Measurements from ENCODE around the gene MYH11. TPM values are rescaled to one million over a fixed set of nuclear protein-coding genes. Genes with fewer than 3 reads are reported as not detected.

Gene MYH11
- total RNA-seq, 1 donor from 2014 or later = 0.10 TPM

DNA sequence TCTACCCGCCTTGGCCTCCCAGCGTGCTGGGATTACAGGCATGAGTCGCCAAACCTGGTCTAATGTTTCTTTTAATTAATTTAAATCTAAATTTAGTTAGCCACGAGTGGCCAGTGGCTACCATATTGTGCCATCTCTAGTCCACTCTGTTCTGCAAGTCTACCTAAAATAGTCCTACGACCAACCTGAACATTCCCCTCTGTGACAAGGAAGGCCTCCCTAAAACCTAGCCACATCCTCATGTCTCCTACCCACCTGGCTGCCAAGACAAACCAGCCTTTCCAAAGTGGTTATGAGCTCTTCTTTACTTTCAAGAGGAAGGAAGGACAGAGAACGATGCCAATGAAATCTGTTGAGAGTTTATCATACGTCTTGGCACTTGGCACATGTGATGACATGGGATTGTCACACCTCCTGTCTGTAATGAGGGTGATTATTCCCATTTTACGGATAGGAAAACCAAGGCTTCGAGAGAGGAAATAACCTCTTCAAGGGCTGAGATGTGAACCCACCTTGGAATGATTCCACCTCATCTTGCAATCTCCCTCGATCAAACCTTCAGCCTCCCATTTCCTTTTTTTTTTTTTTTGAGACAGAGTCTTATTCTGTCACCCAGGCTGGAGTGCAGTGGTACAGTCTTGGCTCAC, 19.7 kb downstream of the MYH11 start:
- no peaks in the 10 kb centered on the region for H3K36me3 Mint-ChIP-seq (ENCODE audit: unreplicated experiment)
- H3K27ac Mint-ChIP-seq (ENCODE audit: unreplicated experiment) = no peak overlapping the region
- H3K4me3 Mint-ChIP-seq (ENCODE audit: unreplicated experiment) = no peak overlapping the region
- TF ChIP-seq, protein P1, sequence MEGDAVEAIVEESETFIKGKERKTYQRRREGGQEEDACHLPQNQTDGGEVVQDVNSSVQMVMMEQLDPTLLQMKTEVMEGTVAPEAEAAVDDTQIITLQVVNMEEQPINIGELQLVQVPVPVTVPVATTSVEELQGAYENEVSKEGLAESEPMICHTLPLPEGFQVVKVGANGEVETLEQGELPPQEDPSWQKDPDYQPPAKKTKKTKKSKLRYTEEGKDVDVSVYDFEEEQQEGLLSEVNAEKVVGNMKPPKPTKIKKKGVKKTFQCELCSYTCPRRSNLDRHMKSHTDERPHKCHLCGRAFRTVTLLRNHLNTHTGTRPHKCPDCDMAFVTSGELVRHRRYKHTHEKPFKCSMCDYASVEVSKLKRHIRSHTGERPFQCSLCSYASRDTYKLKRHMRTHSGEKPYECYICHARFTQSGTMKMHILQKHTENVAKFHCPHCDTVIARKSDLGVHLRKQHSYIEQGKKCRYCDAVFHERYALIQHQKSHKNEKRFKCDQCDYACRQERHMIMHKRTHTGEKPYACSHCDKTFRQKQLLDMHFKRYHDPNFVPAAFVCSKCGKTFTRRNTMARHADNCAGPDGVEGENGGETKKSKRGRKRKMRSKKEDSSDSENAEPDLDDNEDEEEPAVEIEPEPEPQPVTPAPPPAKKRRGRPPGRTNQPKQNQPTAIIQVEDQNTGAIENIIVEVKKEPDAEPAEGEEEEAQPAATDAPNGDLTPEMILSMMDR (IDR thresholded peaks at IDR 0.05; ENCODE audit: partially characterized antibody, unreplicated experiment) = no peak
- DNase-seq = no peak
- no peaks in the 10 kb centered on the region for H3K4me1 Mint-ChIP-seq (ENCODE audit: low read depth, unreplicated experiment)
- H3K27me3 Mint-ChIP-seq (ENCODE audit: unreplicated experiment) = peaks cover 3% of the 10 kb centered on the region
- peaks cover 2% of the 10 kb centered on the region for H3K9me3 Mint-ChIP-seq (ENCODE audit: unreplicated experiment)

DNA sequence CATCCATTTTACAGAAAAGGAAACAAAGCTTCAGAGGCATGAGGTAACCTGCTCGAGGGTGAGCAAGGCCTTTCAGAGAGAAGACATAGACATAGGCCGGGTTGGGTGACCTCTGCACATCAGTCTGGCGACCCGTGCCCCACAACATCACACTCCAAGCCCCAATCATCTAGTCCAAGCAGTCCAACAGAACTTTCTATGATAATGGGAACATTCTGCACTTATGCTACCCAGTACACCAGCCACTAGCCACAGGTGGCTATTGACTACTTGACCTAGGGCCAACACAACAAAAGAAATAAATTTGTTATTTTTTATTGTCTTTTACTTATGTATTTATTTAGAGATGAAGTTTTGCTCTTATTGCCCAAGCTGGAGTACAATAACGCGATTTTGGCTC, 20.8 kb downstream of the MYH11 start:
- H3K27ac Mint-ChIP-seq (ENCODE audit: unreplicated experiment) = no peak overlapping the region
- no peak overlapping the region for H3K4me3 Mint-ChIP-seq (ENCODE audit: unreplicated experiment)
- peaks cover 2% of the 10 kb centered on the region for H3K9me3 Mint-ChIP-seq (ENCODE audit: unreplicated experiment)
- peaks cover 3% of the 10 kb centered on the region for H3K27me3 Mint-ChIP-seq (ENCODE audit: unreplicated experiment)
- no peaks in the 10 kb centered on the region for H3K4me1 Mint-ChIP-seq (ENCODE audit: low read depth, unreplicated experiment)
- no peak for DNase-seq
- TF ChIP-seq, protein P1 (IDR thresholded peaks at IDR 0.05; ENCODE audit: partially characterized antibody, unreplicated experiment) = no peak
- no peaks in the 10 kb centered on the region for H3K36me3 Mint-ChIP-seq (ENCODE audit: unreplicated experiment)

DNA sequence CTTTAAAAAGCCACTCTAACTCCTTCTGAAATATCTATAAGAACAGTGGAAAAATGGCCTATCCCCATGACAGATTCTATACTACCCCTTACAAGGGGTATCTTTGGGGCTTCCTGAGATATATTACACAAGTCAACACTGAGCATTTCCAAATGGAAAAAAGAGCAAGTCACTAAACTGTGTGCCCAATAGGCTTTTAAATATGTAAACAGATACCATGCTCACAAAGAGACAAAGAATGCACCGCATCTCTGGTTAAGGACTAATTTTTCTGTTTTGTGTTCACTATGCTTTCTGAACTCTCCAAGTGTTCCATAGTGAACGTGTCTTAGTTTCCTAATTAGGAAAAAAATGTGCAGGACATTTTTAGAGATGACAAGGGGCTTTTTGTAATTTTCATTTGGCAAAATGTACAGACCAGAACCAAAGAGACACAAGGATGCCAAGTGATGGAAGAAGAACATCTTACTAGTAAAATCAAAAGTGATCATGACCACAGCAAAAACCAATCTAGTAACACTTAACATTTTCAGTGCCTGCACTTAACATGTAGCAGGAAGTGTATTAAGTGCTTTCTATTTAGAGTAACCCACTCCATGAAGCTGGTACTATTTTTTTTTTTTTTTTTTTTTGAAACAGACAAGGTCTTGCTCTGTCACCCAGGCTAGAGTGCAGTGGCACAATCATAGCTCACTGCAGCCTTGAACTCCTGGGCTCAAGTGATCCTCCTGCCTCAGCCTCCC, 21.5 kb downstream of the MYH11 start:
- no peaks in the 10 kb centered on the region for H3K4me1 Mint-ChIP-seq (ENCODE audit: low read depth, unreplicated experiment)
- H3K36me3 Mint-ChIP-seq (ENCODE audit: unreplicated experiment) = no peaks in the 10 kb centered on the region
- peaks cover 3% of the 10 kb centered on the region for H3K27me3 Mint-ChIP-seq (ENCODE audit: unreplicated experiment)
- TF ChIP-seq, protein P1 (IDR thresholded peaks at IDR 0.05; ENCODE audit: partially characterized antibody, unreplicated experiment) = no peak
- DNase-seq = no peak
- H3K4me3 Mint-ChIP-seq (ENCODE audit: unreplicated experiment) = no peak overlapping the region
- H3K9me3 Mint-ChIP-seq (ENCODE audit: unreplicated experiment) = peaks cover 2% of the 10 kb centered on the region
- H3K27ac Mint-ChIP-seq (ENCODE audit: unreplicated experiment) = no peak overlapping the region

DNA sequence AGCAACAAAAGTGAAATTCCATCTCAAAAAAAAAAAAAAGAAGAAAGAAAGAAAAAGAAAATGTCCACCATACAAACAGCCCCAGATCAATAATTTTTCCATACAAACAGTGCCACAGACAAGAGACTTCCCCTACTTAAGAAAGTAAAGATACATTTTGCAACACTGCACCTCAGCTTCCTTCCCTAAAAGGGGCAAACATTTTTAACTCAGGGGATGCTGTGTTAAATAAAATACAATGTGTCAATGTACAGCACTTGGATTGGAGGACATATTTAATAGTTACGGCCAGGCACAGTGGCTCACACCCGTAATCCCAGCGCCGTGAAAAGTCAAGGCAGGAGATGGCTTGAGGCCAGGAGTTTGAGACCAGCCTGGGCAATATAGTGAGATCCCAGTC, 22.3 kb downstream of the MYH11 start:
- Mint-ChIP-seq H3K27ac (ENCODE audit: unreplicated experiment) (no peak overlapping the region), H3K27me3 (ENCODE audit: unreplicated experiment) (peaks cover 3% of the 10 kb centered on the region), H3K36me3 (ENCODE audit: unreplicated experiment) (no peaks in the 10 kb centered on the region), H3K9me3 (ENCODE audit: unreplicated experiment) (peaks cover 2% of the 10 kb centered on the region), H3K4me1 (ENCODE audit: low read depth, unreplicated experiment) (no peaks in the 10 kb centered on the region), H3K4me3 (ENCODE audit: unreplicated experiment) (no peak overlapping the region)
- TF ChIP-seq, protein P1 (IDR thresholded peaks at IDR 0.05; ENCODE audit: partially characterized antibody, unreplicated experiment) = no peak
- DNase-seq = no peak

DNA sequence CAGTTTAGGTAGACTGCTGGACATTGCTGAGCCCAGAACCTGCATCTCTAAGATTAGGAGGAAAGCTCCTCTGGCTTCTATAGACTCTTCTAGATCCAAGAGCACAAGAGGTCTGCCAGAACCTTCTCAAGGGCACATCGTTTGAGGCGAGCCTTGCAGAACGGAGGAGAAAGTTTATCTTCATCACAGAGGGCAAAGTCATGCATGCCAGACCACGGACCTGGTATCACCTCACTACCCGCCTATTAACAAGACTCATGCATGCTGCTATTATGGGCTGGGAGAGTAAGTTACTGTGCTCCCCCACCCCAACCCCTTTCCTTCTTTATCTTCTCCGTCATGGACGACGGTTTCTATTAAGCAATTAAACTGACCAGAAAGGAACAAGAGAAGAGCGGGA, 23.3 kb downstream of the MYH11 start:
- TF ChIP-seq, protein P1 (IDR thresholded peaks at IDR 0.05; ENCODE audit: partially characterized antibody, unreplicated experiment) = no peak
- peaks cover 2% of the 10 kb centered on the region for H3K9me3 Mint-ChIP-seq (ENCODE audit: unreplicated experiment)
- no peak overlapping the region for H3K4me3 Mint-ChIP-seq (ENCODE audit: unreplicated experiment)
- no peak overlapping the region for H3K27ac Mint-ChIP-seq (ENCODE audit: unreplicated experiment)
- H3K4me1 Mint-ChIP-seq (ENCODE audit: low read depth, unreplicated experiment) = no peaks in the 10 kb centered on the region
- DNase-seq = no peak
- H3K36me3 Mint-ChIP-seq (ENCODE audit: unreplicated experiment) = no peaks in the 10 kb centered on the region
- peaks cover 3% of the 10 kb centered on the region for H3K27me3 Mint-ChIP-seq (ENCODE audit: unreplicated experiment)
